ENCODE results near the gene UBA1. TPM values are rescaled to one million over a fixed set of nuclear protein-coding genes. Genes with fewer than 3 reads are reported as not detected.

Gene UBA1
- total RNA-seq, 1 donor from 2014 or later = 244 TPM

- Histone ChIP-seq H3K9me3 (ENCODE audit: insufficient read depth, low read depth, low read length) (no peaks in the 10 kb centered on the region), H3K4me1 (ENCODE audit: insufficient read depth, low read length) (no peaks in the 10 kb centered on the region), H3K4me3 (ENCODE audit: insufficient read depth, low read depth, low read length) (no peak overlapping the region), H3K9ac (ENCODE audit: low read length) (no peak overlapping the region), H3K4me2 (ENCODE audit: low read length) (no peak overlapping the region), H3K79me2 (ENCODE audit: insufficient read depth, low read length) (no peaks in the 10 kb centered on the region), H4K20me1 (ENCODE audit: insufficient read depth, low read length) (peaks cover 9% of the 10 kb centered on the region), H3K27ac (ENCODE audit: low read depth, low read length) (no peak overlapping the region), H2AFZ (ENCODE audit: low read depth, low read length) (no peak overlapping the region), H3K36me3 (ENCODE audit: insufficient read depth, low read length) (peaks cover 5% of the 10 kb centered on the region), H3K27me3 (ENCODE audit: insufficient read depth, low read length) (no peaks in the 10 kb centered on the region)
- H3K4me3 Mint-ChIP-seq (ENCODE audit: unreplicated experiment) = no peak overlapping the region
- FAIRE-seq (no peak), DNase-seq (ENCODE audit: low read depth) (no peak)
- TF ChIP-seq CTCF (IDR thresholded peaks at IDR 0.05; ENCODE audit: insufficient read depth, low read depth, low read length) (no peak), EZH2 (IDR thresholded peaks at IDR 0.05; ENCODE audit: insufficient read depth, low read length) (no peak)
- no peaks in the 10 kb centered on the region for H3K36me3 Mint-ChIP-seq (ENCODE audit: low read depth, unreplicated experiment)
- no peak overlapping the region for H3K27ac Mint-ChIP-seq (ENCODE audit: unreplicated experiment)
- H3K4me1 Mint-ChIP-seq (ENCODE audit: low read depth, unreplicated experiment) = no peaks in the 10 kb centered on the region
- no peaks in the 10 kb centered on the region for H3K9me3 Mint-ChIP-seq (ENCODE audit: unreplicated experiment)
- H3K27me3 Mint-ChIP-seq (ENCODE audit: low read depth, unreplicated experiment) = no peaks in the 10 kb centered on the region
Measured at GRCh38 chrX:47185241-47185640, 8.4 kb upstream of the UBA1 start.

- no peak overlapping the region for H3K4me3 Mint-ChIP-seq (ENCODE audit: unreplicated experiment)
- Histone ChIP-seq H3K9me3 (ENCODE audit: insufficient read depth, low read depth, low read length) (no peaks in the 10 kb centered on the region), H3K4me2 (ENCODE audit: low read length) (no peak overlapping the region), H3K36me3 (ENCODE audit: insufficient read depth, low read length) (peaks cover 2% of the 10 kb centered on the region), H3K27ac (ENCODE audit: low read depth, low read length) (no peak overlapping the region), H3K27me3 (ENCODE audit: insufficient read depth, low read length) (no peaks in the 10 kb centered on the region), H3K4me3 (ENCODE audit: insufficient read depth, low read depth, low read length) (no peak overlapping the region), H3K79me2 (ENCODE audit: insufficient read depth, low read length) (peaks cover 2% of the 10 kb centered on the region), H4K20me1 (ENCODE audit: insufficient read depth, low read length) (peaks cover 9% of the 10 kb centered on the region), H3K4me1 (ENCODE audit: insufficient read depth, low read length) (no peaks in the 10 kb centered on the region), H2AFZ (ENCODE audit: low read depth, low read length) (no peak overlapping the region), H3K9ac (ENCODE audit: low read length) (no peak overlapping the region)
- no peak overlapping the region for H3K27ac Mint-ChIP-seq (ENCODE audit: unreplicated experiment)
- H3K4me1 Mint-ChIP-seq (ENCODE audit: low read depth, unreplicated experiment) = no peaks in the 10 kb centered on the region
- H3K9me3 Mint-ChIP-seq (ENCODE audit: unreplicated experiment) = no peaks in the 10 kb centered on the region
- DNase-seq (ENCODE audit: low read depth) (no peak), FAIRE-seq (no peak)
- H3K27me3 Mint-ChIP-seq (ENCODE audit: low read depth, unreplicated experiment) = no peaks in the 10 kb centered on the region
- TF ChIP-seq EZH2 (IDR thresholded peaks at IDR 0.05; ENCODE audit: insufficient read depth, low read length) (no peak), CTCF (IDR thresholded peaks at IDR 0.05; ENCODE audit: insufficient read depth, low read depth, low read length) (no peak)
- H3K36me3 Mint-ChIP-seq (ENCODE audit: low read depth, unreplicated experiment) = no peaks in the 10 kb centered on the region
Measured at GRCh38 chrX:47186096-47186740, 7.4 kb upstream of the UBA1 start.

- Mint-ChIP-seq H3K4me3 (ENCODE audit: unreplicated experiment) (no peak overlapping the region), H3K9me3 (ENCODE audit: unreplicated experiment) (no peaks in the 10 kb centered on the region), H3K27me3 (ENCODE audit: low read depth, unreplicated experiment) (no peaks in the 10 kb centered on the region), H3K4me1 (ENCODE audit: low read depth, unreplicated experiment) (no peaks in the 10 kb centered on the region), H3K27ac (ENCODE audit: unreplicated experiment) (no peak overlapping the region), H3K36me3 (ENCODE audit: low read depth, unreplicated experiment) (no peaks in the 10 kb centered on the region)
- Histone ChIP-seq H3K9ac (ENCODE audit: low read length) (no peak overlapping the region), H2AFZ (ENCODE audit: low read depth, low read length) (no peak overlapping the region), H3K79me2 (ENCODE audit: insufficient read depth, low read length) (peaks cover 11% of the 10 kb centered on the region), H3K27ac (ENCODE audit: low read depth, low read length) (no peak overlapping the region), H3K4me1 (ENCODE audit: insufficient read depth, low read length) (no peaks in the 10 kb centered on the region), H3K9me3 (ENCODE audit: insufficient read depth, low read depth, low read length) (no peaks in the 10 kb centered on the region), H3K4me2 (ENCODE audit: low read length) (no peak overlapping the region), H4K20me1 (ENCODE audit: insufficient read depth, low read length) (peaks cover 6% of the 10 kb centered on the region), H3K4me3 (ENCODE audit: insufficient read depth, low read depth, low read length) (no peak overlapping the region), H3K27me3 (ENCODE audit: insufficient read depth, low read length) (no peaks in the 10 kb centered on the region), H3K36me3 (ENCODE audit: insufficient read depth, low read length) (peaks cover 2% of the 10 kb centered on the region)
- DNase-seq (ENCODE audit: low read depth) (no peak), FAIRE-seq (no peak)
- TF ChIP-seq CTCF (IDR thresholded peaks at IDR 0.05; ENCODE audit: insufficient read depth, low read depth, low read length) (no peak), EZH2 (IDR thresholded peaks at IDR 0.05; ENCODE audit: insufficient read depth, low read length) (no peak)
Measured at GRCh38 chrX:47187106-47187677, 6.4 kb upstream of the UBA1 start.
